H1 (cell line): Measurements from ENCODE around the gene ATP5MC3. TPM values are rescaled to one million over a fixed set of nuclear protein-coding genes. Genes with fewer than 3 reads are reported as not detected.

Source experiments
- CHD7 ChIP-seq: fragments of 300-600 bp; sonication (generic); IDR thresholded peaks from 2 replicates; pipeline ENCODE4 v1.7.1; 2012; ENCODE audit warnings: low read length, moderate library complexity, mild to moderate bottlenecking, inconsistent platforms; ENCODE audit not compliant: insufficient replicate concordance
- SIRT6 ChIP-seq: IDR thresholded peaks from one replicate; pipeline ENCODE4 v1.7.1; 2012; ENCODE audit warnings: low read length, inconsistent platforms
- SP2 ChIP-seq: IDR thresholded peaks from 2 replicates; pipeline ENCODE4 v1.6.1; 2012; ENCODE audit warnings: mild to moderate bottlenecking, low read length, inconsistent platforms
- SUZ12 ChIP-seq: fragments of 200-600 bp; sonication (generic); IDR thresholded peaks from 2 replicates; pipeline ENCODE4 v1.6.1; 2012; ENCODE audit warnings: mild to moderate bottlenecking, inconsistent platforms, low read length, moderate library complexity, mixed read lengths
- TAF7 ChIP-seq: optimal IDR thresholded peaks from 2 replicates; pipeline ENCODE3; 2011; ENCODE audit warnings: low read depth, mild to moderate bottlenecking, inconsistent platforms, low read length, moderate library complexity, borderline replicate concordance
- USF2 ChIP-seq: IDR thresholded peaks from 2 replicates; pipeline ENCODE4 v1.6.1; 2011; ENCODE audit warnings: low read length, improper control_type of control experiment
- polyA plus RNA-seq, 7 experiments: library from polyadenylated mRNA; depleted of rRNA in 3 of 7; stranded (reverse) in 5 of 7; unstranded in 2 of 7; fragments of >200 nt in 5 of 7; fragments of 200-250 nt in 2 of 7; gene quantifications; 1 replicate in 5 of 7; 2 replicates in 1 of 7; 4 replicates in 1 of 7; pipeline versions ENCODE4 v1.2.1 to v1.2.3, GENCODE V29; 2011 to 2013; ENCODE audit warnings: missing spikeins in 2 of 7, mixed read lengths in 2 of 7
- total RNA-seq: library from RNA; stranded (reverse); fragmentation: NEBNext Ultra II Directional; extraction: Animal tissue kit (Norgen Biotek cat#: 25700); gene quantifications from 2 replicates; pipeline ENCODE4 v1.2.1, GENCODE V29; 2021

ATP5MC3 gene
- total and polyA plus RNA-seq, 2 of the 8 experiments (the other 6 are each of a cell fraction or from before 2014, with no cell fraction given), result 320 to 856 TPM

- TF ChIP-seq USF2, result no peak
- no peak for TF ChIP-seq CHD7
- no peak for TF ChIP-seq SP2
- no peak for TF ChIP-seq SIRT6
- no peak for TF ChIP-seq TAF7
- no peak for TF ChIP-seq SUZ12
Measured at GRCh38 chr2:175164235-175164634, 17.3 kb downstream of the ATP5MC3 start (continued).
